TTC549 (cell line): Measurements from ENCODE around the gene DNASE1L3.

Source experiments
- FAIRE-seq: peaks from 2 replicates; lab custom pipeline; 2012; peaks lifted over from hg19 to GRCh38; lab: Jason Lieb, UNC

The DNASE1L3 gene

DNA sequence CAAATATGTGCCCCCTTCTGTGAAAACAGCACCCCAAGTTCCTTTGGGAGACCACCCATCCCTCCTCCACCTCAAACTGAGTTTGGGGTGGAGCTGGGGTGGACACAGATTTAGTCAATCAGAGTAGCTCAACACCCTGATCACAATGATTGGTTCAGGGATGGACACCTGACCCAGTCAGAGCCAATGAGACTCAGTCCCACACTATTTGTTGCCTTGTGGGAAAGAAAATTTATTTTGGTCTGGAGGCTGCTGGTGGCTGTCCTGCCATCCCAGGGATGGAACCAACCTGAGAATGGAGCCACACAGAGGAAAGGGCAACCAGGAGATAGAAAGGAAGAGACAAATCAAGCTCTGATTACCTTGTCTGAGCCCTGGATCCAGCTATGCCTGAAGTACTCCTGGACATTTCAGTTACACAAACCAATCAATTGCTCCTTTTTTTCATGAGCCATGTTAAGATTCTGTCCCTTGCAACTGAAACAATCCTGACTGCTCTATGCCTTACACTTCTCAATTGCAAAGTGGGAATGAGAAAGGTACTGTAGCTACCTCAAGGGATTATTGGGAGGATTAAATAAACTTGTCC is 10.6 kb downstream of the DNASE1L3 start:
- no peak for FAIRE-seq

DNA sequence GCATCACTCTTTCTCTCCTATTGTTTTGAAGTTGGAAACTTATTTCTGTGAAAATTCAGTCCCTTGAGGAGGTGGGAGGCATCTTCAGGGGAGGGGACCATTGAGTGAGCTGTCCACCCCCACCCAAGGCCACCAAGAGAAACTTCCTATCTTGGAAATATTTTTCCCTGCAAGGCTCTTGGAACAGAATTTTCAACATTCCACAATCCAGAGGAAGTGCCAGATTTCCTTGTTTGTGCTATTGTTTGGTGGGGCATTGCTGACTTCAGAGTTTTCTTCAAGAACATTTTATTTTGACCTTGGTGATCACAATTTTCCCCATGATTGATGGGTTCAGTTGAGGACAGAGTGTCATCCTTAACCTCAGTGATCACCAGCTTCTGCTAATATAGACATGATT is 12.0 kb downstream of the DNASE1L3 start:
- no peak for FAIRE-seq

DNA sequence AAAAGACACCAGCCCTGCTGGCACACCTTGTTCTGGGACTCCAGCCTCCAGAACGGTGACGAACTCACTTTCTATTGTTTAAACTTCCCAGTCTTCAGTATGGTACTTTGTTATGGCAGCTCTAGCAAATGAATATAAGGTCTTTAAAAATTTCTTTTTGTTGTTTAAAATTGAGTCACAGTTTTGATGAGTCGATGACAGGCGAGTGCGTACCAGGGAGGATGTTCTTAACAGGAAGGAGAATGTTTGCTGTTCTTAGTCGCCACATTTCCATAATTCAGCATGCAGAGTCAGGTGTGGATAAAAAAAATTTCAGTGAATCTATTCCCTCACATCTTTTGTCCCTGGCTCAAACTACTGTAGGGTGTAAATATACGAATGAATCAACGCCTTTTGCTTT is 12.4 kb downstream of the DNASE1L3 start:
- no peak for FAIRE-seq

DNA sequence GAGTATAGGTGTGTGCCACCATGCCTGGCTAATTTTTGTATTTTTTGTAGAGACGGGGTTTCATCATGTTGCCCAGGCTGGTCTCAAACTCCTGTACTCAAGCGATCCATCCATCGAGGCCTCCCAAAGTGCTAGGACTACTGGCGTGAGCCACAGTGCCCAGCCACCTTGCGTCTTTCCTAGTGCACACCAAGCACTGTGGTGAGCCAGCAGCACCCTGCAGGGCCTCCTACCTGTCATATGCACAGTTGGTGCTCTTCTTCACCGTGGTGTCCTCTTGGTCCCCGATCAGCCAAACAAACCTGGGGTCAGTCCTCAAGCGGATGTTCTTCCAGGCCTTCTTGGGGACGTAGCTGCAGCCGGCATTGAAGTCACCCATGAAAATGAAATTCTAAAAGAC is 13.2 kb downstream of the DNASE1L3 start:
- FAIRE-seq, result no peak

DNA sequence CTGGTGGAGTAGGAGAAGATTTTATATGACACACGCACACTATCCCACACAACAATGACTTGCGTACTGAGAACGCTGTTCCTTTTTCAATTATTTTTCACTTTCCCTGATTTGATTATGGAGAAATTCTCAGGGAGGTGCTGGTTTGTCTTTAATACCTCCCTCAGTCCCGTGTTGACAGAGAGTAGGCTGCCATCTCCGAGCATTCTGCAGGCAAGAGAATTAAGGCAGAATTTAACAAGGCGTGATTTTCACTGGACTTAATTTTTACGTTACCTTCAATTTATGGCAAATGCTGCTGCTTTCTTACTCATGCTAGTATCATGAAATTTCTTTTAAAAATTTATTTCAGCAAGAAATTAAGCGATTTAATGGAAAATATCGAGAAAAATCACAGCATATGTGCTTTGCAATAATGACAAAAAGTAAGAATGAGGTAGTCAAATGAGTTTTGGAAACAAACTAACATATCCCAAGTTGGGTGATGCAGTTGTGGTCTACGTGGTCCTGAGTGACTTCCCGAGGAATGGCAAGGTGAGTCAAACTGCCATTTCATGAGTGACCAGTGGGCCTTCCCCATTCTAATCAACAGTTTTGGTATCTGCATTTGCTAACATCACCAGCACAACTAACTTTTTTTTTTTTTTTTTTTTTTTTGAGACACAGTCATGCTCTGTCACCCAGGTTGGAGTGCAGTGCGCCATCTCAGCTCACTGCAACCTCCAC is 16.9 kb downstream of the DNASE1L3 start:
- no peak for FAIRE-seq

DNA sequence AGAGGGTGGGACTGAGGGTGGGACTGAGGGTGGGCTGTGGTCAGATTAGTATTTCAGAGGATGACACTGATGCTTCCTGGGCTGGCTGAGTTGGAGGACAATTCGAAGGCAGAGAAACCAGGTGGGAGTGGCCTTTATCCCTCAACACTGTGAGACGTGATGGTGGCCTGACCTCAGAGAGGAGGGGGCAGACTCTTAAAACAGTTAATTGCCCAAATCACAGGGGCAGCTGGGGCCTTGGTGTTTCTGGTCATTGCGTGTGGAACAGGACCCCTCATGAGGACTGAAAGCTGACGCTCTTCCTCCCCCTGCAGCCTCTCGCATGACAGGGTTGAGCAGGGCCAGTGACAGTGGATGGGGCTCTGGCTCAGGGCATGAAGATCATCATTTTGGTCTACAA is 18.7 kb downstream of the DNASE1L3 start:
- FAIRE-seq, result no peak

DNA sequence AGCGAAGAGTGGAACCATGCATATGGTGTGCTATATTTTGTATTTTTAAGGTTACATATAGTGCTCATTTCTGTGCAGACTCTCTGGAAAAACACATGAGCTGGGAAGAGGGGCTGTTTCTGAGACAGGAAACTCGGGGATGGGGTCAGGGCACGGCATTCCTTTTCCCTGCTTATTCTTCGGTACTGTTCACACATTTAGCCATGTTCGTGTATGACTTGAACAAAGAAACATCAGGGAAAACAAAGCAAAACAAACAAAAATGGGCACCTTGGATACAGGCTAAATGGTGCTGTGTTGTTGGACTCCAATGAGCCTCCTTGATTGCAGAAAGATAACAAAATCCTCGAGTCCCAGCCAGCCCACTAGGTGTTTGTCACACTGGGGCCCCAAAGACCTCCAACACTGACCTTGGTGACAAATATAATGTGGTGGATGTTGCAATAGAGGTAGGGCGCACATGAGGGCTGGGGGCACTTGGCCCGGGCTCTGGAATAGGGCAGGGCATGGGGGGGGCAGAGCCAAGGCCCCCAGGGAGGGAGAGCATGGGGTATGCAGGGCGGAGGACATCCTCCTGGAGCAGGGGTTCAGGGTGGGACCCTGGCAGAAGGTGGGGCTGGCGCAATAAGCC is 19.3 kb downstream of the DNASE1L3 start:
- FAIRE-seq, result no peak

DNA sequence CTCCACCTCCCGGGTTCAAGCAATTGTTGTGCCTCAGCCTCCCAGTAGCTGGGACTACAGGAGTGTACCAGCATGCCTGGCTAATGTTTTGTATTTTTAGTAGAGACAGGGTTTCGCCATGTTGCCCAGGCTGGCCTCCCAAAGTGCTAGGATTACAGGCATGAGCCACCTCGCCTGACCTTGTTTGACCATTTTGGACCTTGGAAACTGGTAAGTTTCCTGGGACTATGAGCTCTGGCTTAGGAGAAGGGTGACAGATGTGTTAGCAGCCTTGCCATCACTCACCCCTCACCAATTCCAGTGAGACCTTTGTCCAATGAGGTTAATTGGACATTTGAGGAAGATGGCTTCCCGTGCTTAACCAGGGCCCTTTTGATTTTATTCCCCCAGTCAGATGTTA is 19.9 kb downstream of the DNASE1L3 start:
- no peak for FAIRE-seq

DNA sequence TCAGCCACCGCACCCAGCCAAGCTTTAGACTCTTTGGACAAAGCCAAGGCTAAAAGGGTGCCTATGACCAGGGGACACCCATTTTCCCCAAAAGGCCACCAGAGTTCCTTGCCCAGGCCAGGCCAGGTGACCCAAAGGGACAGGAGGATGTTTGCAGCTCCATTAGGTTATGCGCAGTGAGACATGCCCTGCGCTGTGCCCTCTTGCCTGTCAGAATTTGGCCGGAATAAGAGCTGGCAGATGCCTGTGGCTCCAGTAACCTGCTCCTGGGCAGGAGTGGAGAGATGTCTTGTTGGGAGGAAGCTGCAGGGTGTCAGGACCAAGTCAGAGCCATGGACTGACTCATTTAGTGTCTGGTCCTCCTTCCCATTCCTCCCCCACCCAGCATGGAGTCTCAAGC is 20.5 kb downstream of the DNASE1L3 start:
- no peak for FAIRE-seq

DNA sequence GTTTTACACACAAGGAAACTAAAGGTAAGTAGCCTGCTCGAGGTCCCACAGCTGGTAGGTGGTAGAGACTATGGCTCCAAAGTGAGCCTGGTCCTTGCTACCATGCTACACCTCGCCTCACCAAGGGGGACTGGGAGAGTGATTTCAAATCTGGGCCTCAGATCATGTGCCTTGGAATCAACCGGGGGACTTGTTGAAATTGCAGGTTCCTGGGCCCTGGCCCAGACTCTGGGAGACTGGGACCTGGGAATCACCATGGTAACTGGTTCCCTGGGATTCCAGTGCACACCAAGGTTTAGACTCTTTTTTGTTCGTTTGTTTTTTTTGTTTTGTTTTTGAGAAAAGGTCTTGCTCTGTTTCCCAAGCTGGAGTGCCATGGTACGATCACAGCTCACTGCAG is 21.1 kb downstream of the DNASE1L3 start:
- FAIRE-seq, result no peak

DNA sequence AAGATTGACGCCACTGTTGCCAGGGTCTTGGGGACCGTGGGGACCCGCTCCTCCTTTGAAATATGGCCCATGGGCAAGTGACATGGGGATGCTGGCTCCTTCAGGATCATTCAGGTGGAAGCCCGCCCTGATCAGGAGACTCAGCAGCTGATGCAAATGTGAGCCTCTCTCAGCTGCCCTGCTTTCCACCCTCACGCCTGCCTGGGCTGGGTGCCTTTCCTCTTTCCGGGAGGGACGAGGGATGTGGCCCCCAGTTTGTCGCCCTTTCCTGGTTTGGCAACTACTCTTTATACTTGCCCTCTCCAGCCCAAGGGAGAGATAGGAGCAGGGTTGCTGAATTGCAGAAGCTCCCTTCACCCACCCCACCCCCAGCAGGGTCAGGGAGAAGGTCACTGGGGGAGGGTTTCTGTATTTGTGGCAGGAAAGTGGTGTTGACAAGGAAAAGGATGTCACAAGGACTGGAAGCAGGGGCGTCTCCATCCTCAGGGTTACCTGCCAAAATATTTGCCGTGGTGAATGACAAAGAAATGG is 21.8 kb downstream of the DNASE1L3 start:
- FAIRE-seq, result no peak

DNA sequence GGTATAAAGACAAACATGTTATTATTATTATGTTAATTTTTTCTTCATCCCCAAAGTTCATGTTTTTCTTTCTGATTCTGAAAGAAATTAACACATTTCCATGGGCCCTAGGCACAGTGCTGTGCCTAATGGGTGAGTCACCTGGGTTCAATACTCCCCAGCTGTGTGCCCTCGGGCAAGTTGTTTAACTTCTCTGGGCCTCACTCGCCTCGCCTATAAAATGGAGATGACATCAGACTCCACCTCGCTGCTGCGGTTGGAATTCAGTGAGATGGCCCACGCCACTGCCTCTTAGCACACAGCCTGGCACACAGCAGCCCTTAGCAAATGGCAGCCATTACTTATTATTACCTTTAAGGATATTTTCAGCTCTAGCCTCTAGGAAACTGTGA is 22.6 kb downstream of the DNASE1L3 start:
- no peak for FAIRE-seq

DNA sequence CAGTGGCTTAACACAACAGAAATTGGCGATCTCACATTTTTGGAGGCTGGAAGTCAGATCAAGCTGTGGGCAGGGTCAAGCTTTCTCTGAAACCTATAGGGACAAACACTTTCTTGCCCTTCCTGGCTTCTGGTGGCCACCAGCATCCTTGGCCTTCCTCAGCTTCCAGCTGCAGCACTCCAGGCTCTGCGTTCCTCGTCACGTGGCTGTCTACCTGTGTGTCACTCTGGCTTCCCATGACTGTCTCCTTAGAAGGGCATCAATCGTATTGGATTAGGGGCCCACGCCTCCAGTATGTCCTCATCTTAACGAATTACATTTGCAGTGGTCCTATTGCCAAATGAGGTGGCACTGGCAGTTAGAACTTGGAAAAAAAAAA is 25.8 kb downstream of the DNASE1L3 start:
- FAIRE-seq, result no peak

DNA sequence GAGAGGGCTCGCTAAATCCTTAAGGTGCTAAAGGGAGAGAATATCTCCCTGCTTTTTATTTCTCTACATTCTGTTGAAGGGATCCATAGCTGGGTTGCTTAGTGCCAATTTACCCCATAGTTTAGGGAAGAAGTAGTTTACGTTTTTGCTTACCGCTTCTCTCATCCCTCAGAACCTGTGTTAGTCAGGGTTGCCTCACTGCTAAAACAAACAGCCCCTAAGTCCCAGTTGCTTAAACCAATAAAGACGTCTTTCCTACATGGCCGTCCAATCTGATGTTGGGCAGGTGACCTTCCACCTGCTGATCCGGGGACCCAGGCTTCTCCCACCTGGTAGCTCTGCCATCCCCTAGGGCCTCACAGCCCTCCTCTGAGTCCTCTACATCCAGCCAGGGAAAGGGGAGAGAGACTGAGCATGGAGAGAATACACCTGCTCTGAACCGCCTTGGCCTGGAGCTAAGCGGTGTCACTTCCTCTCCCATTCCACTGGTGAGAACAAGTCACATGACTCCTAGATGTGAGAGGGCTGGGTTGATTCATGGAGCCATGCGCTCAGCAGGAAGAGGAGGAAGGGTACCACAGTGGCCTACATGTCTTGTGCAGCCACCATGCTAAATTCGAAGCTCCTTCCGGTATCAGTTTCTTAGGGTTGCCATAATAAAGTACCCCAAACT is 26.3 kb downstream of the DNASE1L3 start:
- no peak for FAIRE-seq

DNA sequence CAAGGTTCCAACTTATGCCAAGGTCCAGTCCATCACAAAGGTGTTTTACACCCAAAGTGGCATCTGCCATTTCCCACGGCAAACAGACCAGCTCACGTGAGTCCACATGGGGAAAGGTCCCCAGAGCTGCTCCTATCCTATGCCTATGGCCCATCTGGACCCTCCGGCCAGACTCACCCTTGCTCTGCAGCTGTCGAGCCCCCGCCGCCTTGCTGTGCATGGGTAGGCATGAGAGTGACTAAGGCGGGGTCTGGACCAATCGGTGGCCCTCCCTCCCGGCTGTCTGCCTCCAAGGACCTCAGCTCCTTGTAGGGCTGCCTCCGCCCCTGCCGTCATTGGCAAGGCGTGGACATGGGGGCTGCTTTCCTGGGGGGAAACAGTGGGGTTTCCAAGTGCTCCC is 26.9 kb downstream of the DNASE1L3 start:
- no peak for FAIRE-seq

DNA sequence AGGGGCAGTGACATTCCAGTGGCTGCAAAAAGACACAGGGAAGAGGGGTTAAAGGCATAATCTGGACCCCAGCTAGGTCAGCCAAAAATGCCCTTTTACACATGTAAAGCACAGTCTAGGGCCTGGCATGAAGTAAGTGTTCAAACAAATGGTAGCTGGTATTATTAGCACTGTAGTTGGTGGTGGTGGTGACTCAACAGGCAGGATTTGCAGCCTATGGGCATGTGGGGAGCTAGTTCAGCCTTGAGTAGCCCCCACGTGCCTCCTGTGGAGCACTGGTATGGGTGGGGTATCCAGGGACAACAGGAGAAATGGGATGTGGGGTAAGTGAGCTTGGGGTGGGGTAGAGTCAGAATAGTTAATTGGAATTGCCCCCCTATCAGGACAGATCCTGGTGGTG is 27.6 kb downstream of the DNASE1L3 start:
- FAIRE-seq, result no peak

DNA sequence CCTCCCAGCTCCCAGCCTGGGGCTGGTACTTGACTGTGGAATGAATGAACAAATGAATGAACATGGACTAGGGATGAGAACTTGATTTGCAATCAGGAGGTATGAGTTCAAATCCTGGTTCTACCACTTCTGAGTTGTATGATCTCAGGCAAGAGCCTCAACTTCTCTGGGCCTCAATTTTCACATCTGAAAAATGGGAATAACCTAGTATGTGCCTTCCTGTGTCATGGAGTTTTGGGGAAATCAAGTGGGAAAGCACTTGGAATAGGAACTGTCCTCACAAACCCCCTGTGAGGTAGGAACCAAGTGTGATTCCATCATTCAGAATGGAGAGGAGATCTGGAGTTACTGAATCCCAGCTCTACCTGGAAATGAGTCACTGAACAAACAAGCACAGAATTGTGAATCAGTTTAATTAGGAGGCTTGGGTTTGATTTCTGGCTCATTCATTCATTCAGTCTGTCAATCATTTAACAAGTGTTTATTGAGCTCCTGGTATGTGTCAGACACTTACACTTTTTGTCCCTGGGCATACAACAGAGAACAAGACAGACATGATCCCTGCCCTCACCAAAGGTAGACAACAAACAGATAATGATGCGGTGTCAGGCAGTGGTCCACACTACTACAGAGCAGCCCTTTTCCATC is 29.7 kb downstream of the DNASE1L3 start:
- no peak for FAIRE-seq

DNA sequence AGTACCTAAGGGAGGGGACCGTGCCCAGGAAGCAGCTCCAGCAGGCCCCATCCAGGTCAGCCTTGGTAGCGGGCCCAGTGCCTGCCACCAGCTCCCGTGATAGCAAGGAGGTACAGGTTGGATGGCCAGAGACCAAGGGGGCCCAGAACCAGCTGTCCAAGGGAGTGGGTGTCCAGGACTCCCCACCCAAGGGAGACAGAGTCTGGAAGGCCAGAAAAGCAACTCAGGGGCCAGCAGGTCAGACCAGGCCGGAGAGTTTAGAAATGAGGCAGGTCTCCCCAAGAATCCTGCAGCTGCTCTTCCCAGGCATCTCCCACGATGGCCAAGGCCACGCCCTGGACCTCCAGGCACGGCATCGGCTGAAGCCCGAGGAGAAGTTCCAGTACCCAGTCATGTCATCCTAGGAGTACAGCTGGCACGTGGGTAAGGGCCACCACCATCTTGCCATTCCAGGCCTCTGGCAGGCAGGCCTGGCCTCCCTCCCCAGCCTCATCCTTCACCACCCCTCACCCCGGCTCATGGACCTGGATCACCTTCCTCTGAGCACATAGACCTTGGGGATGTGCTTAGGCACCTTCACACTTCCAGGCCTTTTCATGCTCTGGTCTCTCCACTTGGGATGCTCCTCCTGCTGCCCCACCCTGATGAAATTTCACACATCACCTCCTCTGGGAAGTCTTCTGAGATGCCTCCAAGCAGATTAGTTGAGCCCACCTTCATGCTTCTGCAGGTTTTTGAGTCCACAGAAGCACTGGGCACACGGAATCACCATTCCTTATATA is 30.5 kb downstream of the DNASE1L3 start:
- no peak for FAIRE-seq

DNA sequence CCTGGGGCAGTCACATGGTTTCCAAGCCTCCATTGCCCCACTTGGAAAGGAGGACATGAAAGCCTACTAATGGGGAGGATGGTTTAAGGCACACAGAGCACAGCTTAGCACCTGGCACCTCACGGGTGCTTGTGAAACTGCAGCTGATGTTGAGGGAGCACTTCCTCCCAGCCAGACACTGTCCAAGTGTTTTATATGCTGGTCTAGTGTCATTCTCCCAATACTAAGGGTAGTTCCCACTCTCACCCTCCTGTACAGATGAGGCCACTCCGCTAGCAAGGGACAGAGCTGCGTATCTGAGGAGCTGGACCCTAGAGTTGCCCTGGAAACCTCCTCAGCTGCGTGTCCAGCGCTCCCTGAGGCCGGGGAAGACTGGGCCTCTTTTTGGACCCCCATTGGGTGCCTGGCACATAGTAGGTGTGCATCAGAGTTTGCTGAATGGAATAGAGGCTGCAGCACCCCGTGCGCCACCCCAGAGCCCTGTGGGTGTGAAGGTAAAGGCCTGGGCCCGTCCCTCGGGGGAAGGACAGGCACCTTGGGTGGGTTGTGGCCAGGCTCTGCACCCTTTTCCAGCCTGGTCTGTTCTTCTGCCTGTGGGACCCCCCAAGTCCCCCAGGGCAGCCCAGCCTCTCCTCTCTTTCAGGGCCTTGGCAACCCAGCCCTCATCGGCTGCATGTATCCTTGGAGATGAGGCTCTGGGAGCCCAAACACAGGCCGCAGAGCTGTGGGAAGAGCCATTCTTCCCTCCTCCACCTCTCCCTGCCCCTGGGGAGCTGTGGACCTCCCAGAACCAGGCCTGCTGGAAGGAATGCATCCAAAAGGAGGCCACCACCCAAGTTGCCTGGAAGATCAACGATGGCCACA is 31.3 kb downstream of the DNASE1L3 start:
- FAIRE-seq, result no peak

DNA sequence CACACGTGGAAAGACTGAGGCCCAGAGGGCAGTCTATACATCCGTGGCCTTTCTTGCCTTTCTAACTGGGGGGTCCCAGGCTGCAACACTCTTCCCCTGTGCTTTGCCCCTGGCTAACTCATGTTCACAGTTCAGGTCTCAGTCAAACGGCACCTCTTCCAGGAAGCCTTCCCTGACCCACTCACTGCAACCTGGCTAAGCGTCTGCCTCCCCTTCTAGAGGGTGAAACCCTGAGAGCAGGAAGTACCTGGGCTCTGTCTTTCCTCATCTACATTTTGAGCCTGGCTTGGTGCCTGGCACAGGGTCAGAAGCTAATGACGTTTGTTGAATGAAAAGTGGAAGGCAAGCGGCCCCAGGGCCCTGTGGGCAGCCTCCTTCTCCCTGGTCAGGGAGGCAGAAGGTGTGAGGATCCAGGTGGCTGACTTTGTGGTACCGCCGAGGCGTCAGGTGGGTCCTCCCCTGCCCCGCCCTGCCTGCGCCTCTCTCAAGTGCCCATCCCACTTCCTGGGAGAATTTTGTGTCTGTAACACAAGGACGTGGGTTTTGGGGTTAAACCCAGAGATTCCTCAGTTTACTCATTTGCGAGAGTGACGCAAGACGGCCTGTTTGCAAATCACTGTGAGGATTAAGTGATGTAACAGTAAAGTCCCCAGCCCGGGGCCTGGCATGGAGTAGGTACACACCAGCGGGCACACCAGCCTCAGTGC is 32.1 kb downstream of the DNASE1L3 start:
- no peak for FAIRE-seq
